Activated naive CD8-positive, alpha-beta T cell treated with anti-CD3 and anti-CD28 coated beads, Interleukin-2, amount 50 U/mL, for 24 hours (primary cell): ENCODE data around the gene SMU1.
A peak's percentile ranks its signal among the peaks of the same experiment; 100 is the strongest.

Experiments
- ATAC-seq: fragments of 150-1000 bp; cut with Tn5 transposase; one replicate; pipeline ENCODE4 v1.10.0; 2021
- DNase-seq: peaks from one replicate; pipeline ENCODE4 v3.0.0; 2021
- H3K27ac Mint-ChIP-seq: one replicate; pipeline ENCODE4 v1.8.0; 2021; ENCODE audit warnings: mild to moderate bottlenecking, mixed read lengths
- H3K27me3 Mint-ChIP-seq: one replicate; pipeline ENCODE4 v1.8.0; 2021; ENCODE audit warnings: mixed read lengths
- H3K36me3 Mint-ChIP-seq: one replicate; pipeline ENCODE4 v1.8.0; 2021; ENCODE audit warnings: low read depth, mixed read lengths
- H3K4me1 Mint-ChIP-seq: one replicate; pipeline ENCODE4 v1.8.0; 2021; ENCODE audit warnings: mixed read lengths
- H3K4me3 Mint-ChIP-seq: one replicate; pipeline ENCODE4 v1.8.0; 2021; ENCODE audit warnings: mild to moderate bottlenecking, moderate library complexity, mixed read lengths
- H3K9me3 Mint-ChIP-seq: one replicate; pipeline ENCODE4 v1.8.0; 2021; ENCODE audit warnings: mixed read lengths

SMU1 gene

DNA sequence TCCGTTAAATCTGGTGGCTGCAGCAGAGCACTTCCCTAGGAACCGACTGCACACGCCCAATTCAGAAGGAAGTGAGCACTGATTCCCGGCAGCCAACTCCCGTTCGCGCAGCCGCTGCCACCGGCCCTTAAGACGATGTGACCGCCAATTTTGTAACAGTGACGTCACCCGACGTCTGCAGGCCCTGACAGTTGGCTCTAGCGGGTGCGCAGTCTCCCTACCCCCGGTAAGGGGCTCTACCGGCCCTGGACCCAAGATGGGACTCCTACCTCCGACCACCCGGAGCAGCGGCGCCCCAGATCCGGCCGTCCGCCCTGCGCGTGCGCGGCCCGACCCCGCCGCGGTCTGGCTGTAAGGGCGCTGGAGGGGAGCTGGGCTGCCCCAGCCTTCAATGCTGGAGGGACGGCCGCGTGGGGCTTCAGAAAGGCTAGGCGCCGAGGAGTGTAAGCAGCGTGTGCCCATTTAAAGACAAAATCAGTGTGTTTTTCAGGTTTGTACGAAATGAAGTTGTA lies 32.3 kb downstream of the SMU1 start:
- DNase-seq = peak; percentile 67
- peak; percentile 85 for ATAC-seq
- Mint-ChIP-seq H3K4me3 (peak overlapping the region; percentile 75), H3K4me1 (peaks cover 16% of the 10 kb centered on the region), H3K36me3 (peaks cover 36% of the 10 kb centered on the region), H3K9me3 (no peaks in the 10 kb centered on the region), H3K27me3 (no peaks in the 10 kb centered on the region), H3K27ac (peak overlapping the region; percentile 56)

DNA sequence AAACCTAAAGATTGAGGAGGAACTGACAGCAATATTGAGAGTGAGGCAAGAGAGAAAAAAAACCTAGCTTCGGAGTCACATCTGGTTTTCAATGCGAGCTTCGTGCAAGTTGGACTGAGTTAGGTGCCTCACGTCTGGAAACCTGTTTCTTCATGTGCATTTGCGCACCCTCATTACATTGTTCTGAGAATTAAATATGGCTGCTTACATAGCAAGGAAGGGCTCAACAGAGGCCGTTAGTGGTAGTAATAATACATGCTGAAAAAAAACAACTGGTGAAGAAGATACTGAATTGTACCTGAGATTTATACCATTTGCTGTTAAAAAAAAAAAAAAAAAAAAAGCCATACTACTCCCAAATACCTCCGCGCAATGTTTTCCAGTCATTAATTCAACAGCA lies 32.8 kb downstream of the SMU1 start:
- Mint-ChIP-seq H3K9me3 (no peaks in the 10 kb centered on the region), H3K4me3 (peak overlapping the region; percentile 75), H3K27me3 (no peaks in the 10 kb centered on the region), H3K27ac (peak overlapping the region; percentile 56), H3K4me1 (peaks cover 16% of the 10 kb centered on the region), H3K36me3 (peaks cover 36% of the 10 kb centered on the region)
- no peak for DNase-seq
- ATAC-seq = no peak

DNA sequence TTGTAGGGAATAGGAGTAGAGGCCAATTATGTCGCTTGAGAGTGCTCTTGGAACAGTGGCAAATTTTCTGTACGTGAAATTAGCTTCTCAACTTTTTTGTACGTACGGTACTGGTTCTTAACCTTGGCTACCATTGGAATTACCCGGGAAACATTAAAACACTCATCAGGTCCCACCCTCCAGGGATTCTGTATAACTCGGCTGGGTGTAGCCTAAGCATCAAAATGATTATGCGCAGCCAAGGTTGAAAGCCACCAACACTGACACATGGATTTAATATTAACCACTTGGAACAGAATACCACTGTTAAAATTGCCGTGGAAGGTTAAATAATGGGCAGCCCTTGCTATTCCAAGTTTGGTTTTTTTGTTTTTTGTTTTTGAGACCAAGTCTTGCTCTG lies 34.0 kb downstream of the SMU1 start:
- ATAC-seq (no peak), DNase-seq (no peak)
- H3K27me3 Mint-ChIP-seq = no peaks in the 10 kb centered on the region
- H3K27ac Mint-ChIP-seq = no peak overlapping the region
- H3K9me3 Mint-ChIP-seq = no peaks in the 10 kb centered on the region
- peaks cover 16% of the 10 kb centered on the region for H3K4me1 Mint-ChIP-seq
- H3K4me3 Mint-ChIP-seq = no peak overlapping the region
- peaks cover 40% of the 10 kb centered on the region for H3K36me3 Mint-ChIP-seq

DNA sequence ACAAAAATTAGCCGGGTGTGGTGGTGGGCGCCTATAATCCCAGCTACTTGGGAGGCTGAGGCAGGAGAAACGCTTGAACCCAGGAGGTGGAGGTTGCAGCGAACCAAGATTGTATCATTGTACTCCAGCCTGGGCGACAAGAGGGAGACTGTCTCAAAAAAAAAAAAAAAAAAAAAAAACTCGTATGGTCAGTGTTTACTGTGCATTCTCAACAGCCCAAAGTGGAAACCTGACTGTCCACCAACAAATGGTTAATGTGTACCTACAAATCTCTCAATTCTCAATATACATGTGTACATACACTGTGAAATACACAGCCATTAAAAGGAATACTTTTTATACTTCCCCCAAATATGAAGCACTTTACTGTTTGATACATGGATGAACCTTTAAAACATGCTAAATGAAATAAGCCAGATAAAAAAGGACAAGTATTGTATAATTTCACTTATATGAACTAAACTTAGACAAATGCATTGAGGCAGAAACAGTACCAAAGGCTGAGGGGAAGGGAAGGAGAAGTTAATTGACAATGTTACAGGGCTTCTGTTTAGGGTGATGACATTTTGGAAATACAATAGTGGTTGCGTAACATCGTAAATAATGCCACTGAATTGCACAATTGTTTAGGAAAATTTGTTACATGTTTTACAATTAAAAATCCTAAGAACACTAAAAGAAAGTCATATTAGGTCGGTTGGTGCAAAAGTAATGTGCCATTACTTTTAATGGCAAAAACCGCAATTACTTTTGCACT lies 34.9 kb downstream of the SMU1 start:
- Mint-ChIP-seq H3K4me3 (no peak overlapping the region), H3K27me3 (no peaks in the 10 kb centered on the region), H3K36me3 (peaks cover 46% of the 10 kb centered on the region), H3K4me1 (peaks cover 16% of the 10 kb centered on the region), H3K27ac (no peak overlapping the region), H3K9me3 (no peaks in the 10 kb centered on the region)
- ATAC-seq (no peak), DNase-seq (no peak)

DNA sequence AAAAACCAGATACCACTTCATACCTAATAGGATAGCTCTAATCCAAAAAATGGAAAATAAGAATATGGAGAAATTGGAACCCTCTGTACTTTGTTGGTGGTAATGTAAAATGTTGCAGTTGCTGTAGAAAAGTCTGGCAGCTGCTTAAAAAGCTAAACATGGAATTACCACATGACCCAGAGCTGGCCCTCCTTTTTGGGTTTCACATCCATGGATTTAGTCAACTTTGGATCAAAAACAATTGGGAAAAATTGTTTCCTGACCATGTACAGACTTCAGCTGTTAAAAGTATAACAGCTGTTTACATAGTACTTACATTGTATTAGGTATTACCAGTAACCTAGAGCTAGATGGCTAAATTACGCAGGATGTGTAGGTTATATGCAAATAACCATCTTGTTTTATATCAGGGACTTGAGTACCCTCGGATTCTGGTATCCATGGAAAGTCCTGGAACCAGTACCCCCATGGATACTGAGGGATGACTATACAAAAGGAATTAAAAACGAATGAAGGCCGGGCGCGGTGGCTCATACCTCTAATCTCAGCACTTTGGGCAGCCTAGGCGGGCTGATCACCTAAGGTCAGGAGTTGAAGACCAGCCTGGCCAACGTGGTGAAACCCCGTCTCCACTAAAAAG lies 35.6 kb downstream of the SMU1 start:
- no peaks in the 10 kb centered on the region for H3K9me3 Mint-ChIP-seq
- no peaks in the 10 kb centered on the region for H3K27me3 Mint-ChIP-seq
- peaks cover 51% of the 10 kb centered on the region for H3K36me3 Mint-ChIP-seq
- no peak for DNase-seq
- no peak overlapping the region for H3K27ac Mint-ChIP-seq
- ATAC-seq = no peak
- H3K4me3 Mint-ChIP-seq = no peak overlapping the region
- H3K4me1 Mint-ChIP-seq = peaks cover 16% of the 10 kb centered on the region

DNA sequence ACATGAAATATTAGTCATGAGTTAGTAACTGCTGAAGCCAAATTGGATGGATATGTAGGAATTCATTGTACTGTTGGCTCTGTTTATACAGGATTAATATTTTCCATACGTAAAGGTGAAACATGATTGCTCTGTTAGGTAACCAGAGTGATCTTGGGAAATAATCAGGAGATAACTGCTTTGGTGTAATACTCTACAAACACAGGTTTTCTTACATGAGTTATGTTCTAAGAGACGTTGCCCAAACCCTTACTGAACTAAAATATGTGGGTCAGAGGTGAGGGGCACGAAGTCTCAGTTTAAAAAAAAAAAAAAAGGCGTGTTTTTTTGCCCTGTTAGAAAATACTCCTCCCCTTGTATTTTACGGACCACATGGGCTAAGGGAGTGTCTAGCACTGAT lies 43.6 kb downstream of the SMU1 start:
- H3K9me3 Mint-ChIP-seq = no peaks in the 10 kb centered on the region
- ATAC-seq (no peak), DNase-seq (no peak)
- H3K4me1 Mint-ChIP-seq = peaks cover 51% of the 10 kb centered on the region
- no peaks in the 10 kb centered on the region for H3K27me3 Mint-ChIP-seq
- no peak overlapping the region for H3K4me3 Mint-ChIP-seq
- H3K27ac Mint-ChIP-seq = no peak overlapping the region
- peaks cover 93% of the 10 kb centered on the region for H3K36me3 Mint-ChIP-seq

DNA sequence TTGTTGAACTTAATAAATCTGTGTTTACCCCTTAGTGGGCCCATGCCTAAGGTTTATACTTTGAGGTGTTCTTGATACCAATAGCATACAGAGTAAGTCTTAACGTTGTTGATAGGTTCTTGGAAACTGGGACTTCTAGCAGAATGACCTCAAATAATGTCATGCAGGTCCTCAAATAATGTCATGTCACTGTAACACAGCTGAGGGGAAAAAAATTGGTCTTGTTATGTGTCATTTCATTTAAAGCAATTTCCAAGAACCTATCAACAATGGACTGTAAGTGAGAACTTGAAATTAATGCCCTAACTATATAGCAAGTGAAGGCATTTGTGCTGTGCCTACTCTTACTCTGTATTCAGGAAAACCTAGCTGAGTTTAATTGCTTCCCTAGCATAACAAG lies 44.2 kb downstream of the SMU1 start:
- no peak for ATAC-seq
- Mint-ChIP-seq H3K4me3 (no peak overlapping the region), H3K9me3 (no peaks in the 10 kb centered on the region), H3K4me1 (peaks cover 55% of the 10 kb centered on the region), H3K27ac (peak overlapping the region; percentile 36), H3K27me3 (no peaks in the 10 kb centered on the region), H3K36me3 (peaks cover 94% of the 10 kb centered on the region)
- DNase-seq = no peak

DNA sequence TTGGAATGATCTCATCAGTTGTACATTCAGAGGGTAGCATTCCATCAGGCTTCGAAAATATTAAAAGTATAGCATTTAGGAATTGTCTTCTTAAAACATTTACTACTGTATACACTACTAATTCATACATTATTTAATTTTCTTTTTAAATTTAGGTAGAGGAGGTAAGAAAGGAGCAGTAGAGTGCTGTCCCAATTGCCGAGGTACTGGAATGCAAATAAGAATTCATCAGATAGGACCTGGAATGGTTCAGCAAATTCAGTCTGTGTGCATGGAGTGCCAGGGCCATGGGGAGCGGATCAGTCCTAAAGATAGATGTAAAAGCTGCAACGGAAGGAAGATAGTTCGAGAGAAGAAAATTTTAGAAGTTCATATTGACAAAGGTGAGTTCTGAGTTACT lies 46.2 kb downstream of the SMU1 start:
- Mint-ChIP-seq H3K27ac (no peak overlapping the region), H3K4me1 (peaks cover 71% of the 10 kb centered on the region), H3K27me3 (no peaks in the 10 kb centered on the region), H3K9me3 (no peaks in the 10 kb centered on the region), H3K36me3 (peaks cover 92% of the 10 kb centered on the region), H3K4me3 (peak overlapping the region; percentile 42)
- no peak for DNase-seq
- no peak for ATAC-seq

DNA sequence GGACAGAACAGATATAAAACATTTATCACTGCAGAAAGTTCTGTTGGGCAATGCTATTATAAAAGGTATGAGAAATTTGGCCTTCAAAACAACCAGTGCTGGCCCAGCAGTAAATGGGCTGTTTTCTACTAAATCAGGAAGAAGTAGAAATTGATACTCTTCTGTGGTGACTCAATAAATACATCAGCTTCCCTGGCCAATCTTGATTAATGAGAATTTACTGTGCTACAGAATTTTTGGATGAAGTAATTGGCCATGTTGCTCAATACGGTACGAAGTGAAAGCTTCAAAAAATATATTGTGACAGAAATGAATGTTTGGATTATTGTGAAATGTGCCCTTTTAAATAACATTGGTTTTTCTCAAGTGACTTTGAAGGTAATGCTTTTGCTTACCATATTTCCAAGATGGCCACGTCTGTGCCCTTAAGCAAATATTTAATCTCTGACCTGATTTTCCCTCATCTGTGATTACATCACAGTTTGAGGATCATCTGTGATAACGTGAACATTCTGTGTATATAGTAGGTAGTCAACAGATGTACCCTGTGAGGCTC lies 47.2 kb downstream of the SMU1 start:
- Mint-ChIP-seq H3K4me1 (peaks cover 71% of the 10 kb centered on the region), H3K27ac (peak overlapping the region; percentile 17), H3K9me3 (no peaks in the 10 kb centered on the region), H3K27me3 (no peaks in the 10 kb centered on the region), H3K4me3 (peak overlapping the region; percentile 98), H3K36me3 (peaks cover 82% of the 10 kb centered on the region)
- ATAC-seq (no peak), DNase-seq (no peak)

DNA sequence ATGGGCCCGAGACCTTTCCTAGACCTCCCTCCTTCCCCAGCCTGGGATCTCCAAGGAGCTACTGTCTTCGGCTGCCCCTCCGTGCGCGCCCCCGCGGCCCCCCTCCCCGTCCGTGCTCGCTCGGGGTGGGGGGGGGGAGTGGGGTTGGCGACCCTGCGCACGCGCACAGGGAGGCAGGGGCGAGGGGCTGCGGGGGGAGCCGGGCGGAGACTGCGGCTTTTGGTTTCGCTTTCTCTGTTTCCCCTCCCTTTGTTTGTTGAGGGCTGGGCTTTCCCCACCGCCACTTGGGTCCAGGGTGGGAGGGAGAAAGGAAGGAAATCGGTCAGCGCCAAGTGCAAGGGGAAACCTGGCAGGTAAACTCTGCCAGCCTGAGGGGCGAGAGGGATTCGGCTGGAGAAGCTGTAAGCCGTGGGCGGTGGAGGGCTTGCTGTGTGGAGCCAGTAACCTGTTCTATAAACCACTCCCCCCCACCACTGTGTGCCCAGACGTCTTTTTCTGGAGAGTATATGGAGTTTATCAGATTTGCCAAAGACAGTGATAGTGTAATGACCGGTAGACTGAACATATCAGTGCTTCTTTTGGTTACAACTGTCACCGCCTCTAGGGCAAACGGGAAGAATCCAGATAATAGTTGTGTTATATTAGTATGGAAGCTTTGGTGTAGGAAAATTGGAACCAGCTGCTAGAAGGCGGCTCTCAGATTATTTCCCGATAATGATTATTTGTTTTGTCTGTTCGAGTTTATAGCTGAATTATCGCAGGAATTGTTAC lies 50.7 kb downstream of the SMU1 start:
- Mint-ChIP-seq H3K27ac (peak overlapping the region; percentile 95), H3K9me3 (no peaks in the 10 kb centered on the region), H3K4me3 (peak overlapping the region; percentile 98), H3K36me3 (peaks cover 61% of the 10 kb centered on the region), H3K4me1 (peaks cover 79% of the 10 kb centered on the region), H3K27me3 (no peaks in the 10 kb centered on the region)
- peak; percentile 58 for ATAC-seq
- DNase-seq = peak; percentile 81

DNA sequence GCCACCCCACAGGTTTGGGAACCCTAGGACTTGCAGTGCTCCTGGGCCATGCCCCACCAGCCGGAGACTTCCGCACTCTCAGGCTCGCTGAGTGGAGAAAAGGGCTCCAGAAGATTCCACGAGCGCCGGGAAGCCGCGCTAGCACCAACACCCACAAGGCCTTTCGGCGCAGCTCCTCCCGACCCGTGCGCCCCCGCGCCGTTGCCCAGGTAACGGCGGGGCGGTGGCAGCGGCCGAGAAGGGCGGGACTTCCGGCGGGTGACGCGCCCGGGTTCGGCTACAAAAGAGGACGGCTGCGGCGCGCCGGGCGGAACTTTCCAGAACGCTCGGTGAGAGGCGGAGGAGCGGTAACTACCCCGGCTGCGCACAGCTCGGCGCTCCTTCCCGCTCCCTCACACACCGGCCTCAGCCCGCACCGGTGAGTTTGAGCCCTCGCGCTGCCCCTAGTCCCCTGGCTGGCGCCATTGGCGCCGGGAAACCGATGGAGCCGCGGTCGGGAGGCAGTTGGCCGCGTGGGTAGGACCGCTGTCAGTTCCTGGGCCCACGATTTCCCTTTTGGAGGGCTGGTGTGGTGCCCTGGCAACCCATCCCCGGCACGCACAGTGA lies 51.4 kb downstream of the SMU1 start, which contains the start of gene DNAJA1:
DNAJA1 (plus strand) TSS at position 308 of the 606 bp plus-strand sequence. CDS start 1,212 bp downstream, outside the sequence.
- Mint-ChIP-seq H3K27me3 (no peaks in the 10 kb centered on the region), H3K9me3 (no peaks in the 10 kb centered on the region), H3K27ac (peak within 1 kb of the TSS; percentile 95), H3K4me1 (peaks cover 72% of the 10 kb centered on the region), H3K36me3 (peaks cover 59% of the 10 kb centered on the region), H3K4me3 (peak within 1 kb of the TSS; percentile 98)
- DNase-seq (peak; percentile 97), ATAC-seq (peak; percentile 82)

DNA sequence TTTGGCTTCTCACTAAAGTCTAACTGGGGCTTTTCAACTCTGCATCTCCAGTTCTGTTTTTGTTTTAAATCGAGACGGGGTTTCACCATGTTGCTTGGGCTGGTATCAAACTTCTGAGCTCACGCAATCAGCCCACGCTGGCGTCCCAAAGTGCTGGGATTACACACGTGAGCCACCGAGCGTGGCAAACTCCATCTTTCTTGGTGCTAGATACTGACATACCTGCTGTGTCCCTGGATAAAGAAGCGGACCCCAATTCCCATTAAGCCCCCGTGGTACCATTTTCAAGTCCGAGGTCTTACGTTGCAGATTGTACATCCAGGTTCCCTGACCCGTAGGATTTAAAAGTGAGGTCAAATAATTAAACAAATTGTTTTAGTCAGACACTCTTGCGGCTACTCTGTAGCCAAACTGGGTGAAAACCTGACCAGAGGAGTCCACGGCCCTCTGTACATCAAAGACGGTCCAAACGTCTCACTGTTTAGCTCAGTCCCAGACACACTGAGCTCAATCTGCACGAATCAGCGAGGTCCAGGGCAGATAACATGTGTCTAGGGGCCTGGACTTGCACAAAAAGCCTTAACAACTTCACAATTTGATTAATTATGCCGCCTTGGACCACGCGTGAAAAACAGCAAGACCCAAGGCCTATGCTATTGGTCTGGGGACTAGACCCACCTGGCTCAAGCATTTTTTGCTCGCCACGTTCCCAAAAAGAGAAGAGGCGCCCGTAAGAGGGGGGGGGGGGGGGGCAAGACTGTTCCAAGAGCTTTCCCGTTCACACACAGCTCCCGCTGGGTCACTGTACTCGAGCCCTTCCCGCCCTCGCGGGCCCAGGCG lies 52.1 kb downstream of the SMU1 start:
- ATAC-seq (no peak), DNase-seq (no peak)
- Mint-ChIP-seq H3K27me3 (no peaks in the 10 kb centered on the region), H3K9me3 (no peaks in the 10 kb centered on the region), H3K4me1 (peaks cover 65% of the 10 kb centered on the region), H3K4me3 (peak overlapping the region; percentile 98), H3K27ac (peak overlapping the region; percentile 95), H3K36me3 (peaks cover 53% of the 10 kb centered on the region)

DNA sequence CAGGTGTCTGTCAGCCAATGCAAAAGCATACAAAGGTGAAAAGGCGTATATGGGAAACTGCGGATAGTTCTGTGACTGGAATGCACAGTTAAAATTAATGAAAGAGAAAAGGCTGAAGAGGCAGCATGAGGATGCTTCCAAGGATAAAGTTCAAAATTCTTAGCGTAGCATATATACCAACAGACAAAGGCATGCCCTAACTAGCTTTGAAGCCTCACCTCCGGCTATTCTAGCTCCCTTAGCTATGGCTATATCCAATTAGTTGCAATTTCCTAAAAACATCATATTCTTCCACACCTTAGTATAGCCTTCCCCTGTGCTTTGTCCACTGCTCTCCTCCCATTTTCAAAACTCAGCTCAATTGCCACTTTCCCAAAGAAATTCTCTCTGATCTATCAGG lies 52.8 kb downstream of the SMU1 start:
- Mint-ChIP-seq H3K36me3 (peaks cover 50% of the 10 kb centered on the region), H3K9me3 (no peaks in the 10 kb centered on the region), H3K4me1 (peaks cover 58% of the 10 kb centered on the region)

More for the DNA sequence above, 52.8 kb downstream of the SMU1 start:
- Mint-ChIP-seq H3K27ac (peak overlapping the region; percentile 95), H3K4me3 (peak overlapping the region; percentile 98), H3K27me3 (no peaks in the 10 kb centered on the region)
- ATAC-seq (no peak), DNase-seq (no peak)
